ES-I3 (cell line): ENCODE measurements around the gene ANTXRL.
"Not testable (repeated sequence)": the region's sequence is repeated elsewhere in the genome, so short reads cannot be mapped to it uniquely, and the experiment has no call there.

ENCODE experiments used
- H3K36me3 ChIP-seq: 2 replicates; pipeline ENCODE4 v1.6.1; 2013; ENCODE audit warnings: mild to moderate bottlenecking, low read length, control low read depth, moderate library complexity; ENCODE audit not compliant: insufficient read depth
- H3K4me1 ChIP-seq: 2 replicates; pipeline ENCODE4 v1.6.1; 2013; ENCODE audit warnings: mild to moderate bottlenecking, control low read depth, low read length; ENCODE audit not compliant: insufficient read depth
- H3K9ac ChIP-seq: 2 replicates; pipeline ENCODE4 v1.6.1; 2013; ENCODE audit warnings: low read depth, mild to moderate bottlenecking, low read length, moderate library complexity
- H3K9me3 ChIP-seq: 2 replicates; pipeline ENCODE4 v1.6.1; 2013; ENCODE audit warnings: mild to moderate bottlenecking, low read length, moderate library complexity; ENCODE audit not compliant: control insufficient read depth, insufficient read depth

Gene ANTXRL

GRCh38 chr10:46293228-46293627 is 6.4 kb downstream of the ANTXRL start:
- peaks cover 4% of the 10 kb centered on the region for H3K4me1 ChIP-seq
- no peak overlapping the region for H3K9ac ChIP-seq
- no peaks in the 10 kb centered on the region for H3K9me3 ChIP-seq
- no peaks in the 10 kb centered on the region; the same call in 1 of the 2 replicates for H3K36me3 ChIP-seq

- Histone ChIP-seq H3K36me3 (no peaks in the 10 kb centered on the region; the same call in 1 of the 2 replicates), H3K9ac (no peak overlapping the region), H3K4me1 (no peaks in the 10 kb centered on the region; the same call in 1 of the 2 replicates), H3K9me3 (no peaks in the 10 kb centered on the region)
Observed at GRCh38 chr10:46293832-46294640, 7.2 kb downstream of the ANTXRL start.

DNA sequence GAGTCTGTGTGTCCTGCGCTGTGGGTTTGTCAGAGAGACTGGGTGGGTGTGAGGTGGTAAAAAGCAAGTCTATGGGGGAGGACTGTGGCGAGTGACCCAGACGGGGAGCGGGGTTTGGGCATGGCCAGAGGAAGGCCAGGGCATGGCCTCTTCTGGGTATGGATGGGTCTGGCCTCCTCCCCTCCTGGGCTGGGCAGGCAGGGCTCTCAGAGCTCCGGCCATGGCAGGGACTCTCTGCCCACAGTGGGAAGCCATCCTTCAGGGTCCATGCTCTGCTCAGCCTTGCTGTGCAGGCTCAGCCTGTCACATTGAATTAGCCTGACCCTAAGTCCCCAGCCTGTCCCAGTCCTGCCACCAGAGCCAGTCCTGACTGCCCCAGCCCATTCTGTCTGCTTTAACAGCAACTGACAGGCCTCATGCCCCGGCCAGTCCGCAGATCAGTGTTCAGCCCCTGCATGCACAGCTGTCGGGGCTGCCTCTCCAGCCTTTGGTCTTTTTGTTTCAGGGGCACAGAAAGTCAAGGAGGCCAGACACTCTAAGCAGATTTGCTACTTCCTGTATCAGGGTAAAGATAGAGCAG is 7.9 kb downstream of the ANTXRL start:
- no peaks in the 10 kb centered on the region; the same call in 1 of the 2 replicates for H3K36me3 ChIP-seq
- no peak overlapping the region for H3K9ac ChIP-seq
- no peaks in the 10 kb centered on the region for H3K9me3 ChIP-seq
- H3K4me1 ChIP-seq, result peaks cover 3% of the 10 kb centered on the region; the same call in 1 of the 2 replicates

GRCh38 chr10:46295350-46296010 is 8.7 kb downstream of the ANTXRL start:
- H3K9me3 ChIP-seq, H3K4me1 ChIP-seq, H3K9ac ChIP-seq, H3K36me3 ChIP-seq: not testable (repeated sequence)

GRCh38 chr10:46296086-46296485 is 9.3 kb downstream of the ANTXRL start:
- not testable (repeated sequence) for H3K9me3 ChIP-seq, H3K4me1 ChIP-seq, H3K9ac ChIP-seq, H3K36me3 ChIP-seq

GRCh38 chr10:46296641-46297141 is 9.9 kb downstream of the ANTXRL start:
- Histone ChIP-seq H3K4me1 (peaks cover 7% of the 10 kb centered on the region; the same call in 1 of the 2 replicates), H3K36me3 (no peaks in the 10 kb centered on the region; the same call in 1 of the 2 replicates), H3K9ac (no peak overlapping the region), H3K9me3 (no peaks in the 10 kb centered on the region)

GRCh38 chr10:46297406-46298204 is 10.8 kb downstream of the ANTXRL start:
- no peak overlapping the region for H3K9ac ChIP-seq
- H3K36me3 ChIP-seq, result no peaks in the 10 kb centered on the region; the same call in 1 of the 2 replicates
- peaks cover 7% of the 10 kb centered on the region; the same call in 1 of the 2 replicates for H3K4me1 ChIP-seq
- no peaks in the 10 kb centered on the region for H3K9me3 ChIP-seq

- Histone ChIP-seq H3K36me3 (no peaks in the 10 kb centered on the region), H3K4me1 (peaks cover 7% of the 10 kb centered on the region; the same call in 1 of the 2 replicates), H3K9ac (no peak overlapping the region), H3K9me3 (no peaks in the 10 kb centered on the region)
Observed at GRCh38 chr10:46298477-46299285, 11.9 kb downstream of the ANTXRL start.

DNA sequence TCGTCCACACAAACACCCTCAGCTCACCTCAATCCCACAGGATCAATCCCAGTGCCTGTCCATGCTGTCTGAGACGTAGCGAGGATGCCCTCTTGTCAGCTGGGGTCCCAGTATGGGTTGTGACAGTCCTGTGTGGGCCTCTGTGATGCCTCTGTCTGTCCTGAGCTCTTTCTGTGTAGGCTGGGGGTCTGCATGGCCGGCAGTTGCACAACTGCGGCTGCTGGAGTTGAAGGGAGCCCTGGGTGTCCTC is 12.4 kb downstream of the ANTXRL start:
- Histone ChIP-seq H3K4me1 (peaks cover 7% of the 10 kb centered on the region; the same call in 1 of the 2 replicates), H3K9me3 (no peaks in the 10 kb centered on the region), H3K36me3 (no peaks in the 10 kb centered on the region), H3K9ac (no peak overlapping the region)

GRCh38 chr10:46299536-46300369 is 13.0 kb downstream of the ANTXRL start:
- H3K4me1 ChIP-seq, result peaks cover 7% of the 10 kb centered on the region; the same call in 1 of the 2 replicates
- no peaks in the 10 kb centered on the region for H3K36me3 ChIP-seq
- H3K9me3 ChIP-seq, result no peaks in the 10 kb centered on the region
- no peak overlapping the region for H3K9ac ChIP-seq

DNA sequence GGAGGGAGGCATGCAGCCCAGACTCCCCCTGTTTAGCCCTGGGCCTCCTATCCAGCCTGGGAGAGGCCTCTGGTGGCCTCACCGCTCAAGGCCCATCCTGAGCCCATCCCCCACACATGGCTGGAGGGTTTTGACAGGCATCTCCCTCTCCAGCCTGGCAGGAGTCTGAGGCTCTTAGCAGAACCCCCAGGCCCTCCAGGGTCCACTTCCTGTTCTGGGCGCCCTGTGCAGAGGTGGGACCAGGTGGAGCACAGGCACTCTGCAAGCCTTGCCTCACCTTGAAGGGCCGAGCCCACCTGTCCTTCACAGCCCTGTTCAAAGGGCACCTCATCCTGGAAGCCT is 13.5 kb downstream of the ANTXRL start:
- H3K9ac ChIP-seq, H3K36me3 ChIP-seq, H3K4me1 ChIP-seq, H3K9me3 ChIP-seq: not testable (repeated sequence)

DNA sequence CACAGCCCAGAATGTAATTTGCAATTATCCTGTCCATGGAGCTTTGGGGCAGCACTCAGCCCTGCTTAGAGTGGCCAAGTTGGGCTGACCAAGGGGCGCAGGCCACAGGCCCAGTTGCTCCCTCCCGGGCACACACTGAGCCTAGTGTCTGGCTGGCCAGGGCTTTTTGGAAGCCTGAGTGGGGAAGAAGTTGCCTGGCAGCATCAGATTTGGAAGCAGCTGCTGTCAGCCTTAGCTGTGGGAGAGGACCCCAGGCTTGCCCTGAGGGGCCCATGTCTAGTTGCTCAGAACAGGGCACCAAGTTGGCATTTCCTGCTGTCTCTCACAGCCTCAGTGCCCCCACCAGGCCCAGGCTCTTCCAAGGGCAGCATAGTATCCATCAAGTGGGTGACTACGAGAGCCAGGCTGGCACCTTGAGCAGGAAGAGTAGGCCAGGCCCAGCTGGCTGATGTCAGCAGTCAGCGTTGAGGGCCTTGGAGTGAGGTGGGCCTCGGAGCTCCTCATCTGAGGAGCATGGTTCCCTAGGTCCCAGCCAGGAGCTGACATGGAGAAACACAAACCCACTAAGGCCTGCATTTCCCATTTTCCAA is 14.4 kb downstream of the ANTXRL start:
- H3K9ac ChIP-seq, result no peak overlapping the region
- H3K9me3 ChIP-seq, result no peaks in the 10 kb centered on the region
- H3K4me1 ChIP-seq, result peaks cover 7% of the 10 kb centered on the region; the same call in 1 of the 2 replicates
- no peaks in the 10 kb centered on the region for H3K36me3 ChIP-seq
